Ishikawa (cell line): ENCODE results near the gene PMAIP1.

Experiments
- CEBPB ChIP-seq: IDR thresholded peaks from 2 replicates; pipeline ENCODE4 v1.6.1; 2012
- EP300 ChIP-seq: IDR thresholded peaks from 2 replicates; pipeline ENCODE4 v1.6.1; 2012; ENCODE audit warnings: borderline replicate concordance
- FOXM1 ChIP-seq: IDR thresholded peaks from 2 replicates; pipeline ENCODE4 v1.6.1; 2012; ENCODE audit warnings: low read depth, borderline replicate concordance
- MAX ChIP-seq: IDR thresholded peaks from 2 replicates; pipeline ENCODE4 v1.6.1; 2012
- NFIC ChIP-seq: IDR thresholded peaks from 2 replicates; pipeline ENCODE4 v1.6.1; 2012
- RAD21 ChIP-seq: IDR thresholded peaks from 2 replicates; pipeline ENCODE4 v1.6.1; 2012; ENCODE audit warnings: low read depth
- REST ChIP-seq: IDR thresholded peaks from 2 replicates; pipeline ENCODE4 v1.6.1; 2012; ENCODE audit warnings: low read depth, mild to moderate bottlenecking
- TAF1 ChIP-seq: IDR thresholded peaks from 2 replicates; pipeline ENCODE4 v1.6.1; 2012; ENCODE audit warnings: low read depth, mild to moderate bottlenecking
- TCF12 ChIP-seq: IDR thresholded peaks from 2 replicates; pipeline ENCODE4 v1.6.1; 2012; ENCODE audit warnings: low read depth
- TF ChIP-seq, protein P1 (sequence below): IDR thresholded peaks from 2 replicates; pipeline ENCODE4 v1.6.1; 2012

GRCh38 chr18:59909289-59910036, 9.7 kb downstream of the PMAIP1 start:
- TF ChIP-seq EP300 (no peak), TAF1 (no peak), RAD21 (no peak), NFIC (no peak), MAX (no peak), REST (no peak), FOXM1 (no peak), TCF12 (no peak), CEBPB (no peak)
- TF ChIP-seq, protein P1, sequence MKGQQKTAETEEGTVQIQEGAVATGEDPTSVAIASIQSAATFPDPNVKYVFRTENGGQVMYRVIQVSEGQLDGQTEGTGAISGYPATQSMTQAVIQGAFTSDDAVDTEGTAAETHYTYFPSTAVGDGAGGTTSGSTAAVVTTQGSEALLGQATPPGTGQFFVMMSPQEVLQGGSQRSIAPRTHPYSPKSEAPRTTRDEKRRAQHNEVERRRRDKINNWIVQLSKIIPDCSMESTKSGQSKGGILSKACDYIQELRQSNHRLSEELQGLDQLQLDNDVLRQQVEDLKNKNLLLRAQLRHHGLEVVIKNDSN, result no peak
